A549 treated with RU486 at 1 μM for 4 hours (cell line): ENCODE data around the gene MGAT4B. TPM values are rescaled to one million over a fixed set of nuclear protein-coding genes. Genes with fewer than 3 reads are reported as not detected.

Experiments
- total RNA-seq: library from RNA; stranded (reverse); fragments of 200-300 nt; extraction: Qiagen RNA extraction; gene quantifications from 5 replicates; pipeline ENCODE4 v1.2.3, GENCODE V29; 2022; ENCODE audit warnings: low read depth

Gene MGAT4B
- 227 to 311 TPM (median 265 TPM) in 5 replicates for total RNA-seq

GRCh38 chr5:179806250-179807048 lies at the start of gene MGAT4B:
Gene MGAT4B, minus strand, starts transcription at chr5:179806866. Its CDS starts 283 bp downstream, at chr5:179806583.

GRCh38 chr5:179820483-179821297 lies 14.0 kb upstream of the MGAT4B start, which contains the start of gene SQSTM1:
Gene SQSTM1, plus strand, starts transcription at chr5:179820905. Its CDS starts 32 bp downstream, at chr5:179820937.

GRCh38 chr5:179793468-179794139 lies 13.1 kb downstream of the MGAT4B start, which contains the start of gene LTC4S:
Gene LTC4S, plus strand, starts transcription at chr5:179793986. Its CDS starts 95 bp downstream, at chr5:179794081.

Other genes starting within 250 kb of the MGAT4B start
- 455 to 602 TPM (median 495 TPM) in 5 replicates for gene HNRNPH1, start 183.2 kb downstream of the MGAT4B start, total RNA-seq
- not detected in 5 replicates for gene CBY3, start 125.8 kb downstream of the MGAT4B start, total RNA-seq
- 337 to 420 TPM (median 355 TPM) in 5 replicates for gene CANX, start 107.9 kb downstream of the MGAT4B start, total RNA-seq
- 15.9 to 21.2 TPM (median 19.2 TPM) in 5 replicates for gene MAML1, start 74.0 kb downstream of the MGAT4B start, total RNA-seq
- 0.30 to 0.63 TPM (median 0.38 TPM) in 3 of 5 replicates, not detected in the others for gene LTC4S, start 12.9 kb downstream of the MGAT4B start, total RNA-seq
- 1,416 to 1,860 TPM (median 1,551 TPM) in 5 replicates for gene SQSTM1, start 14.0 kb upstream of the MGAT4B start, total RNA-seq
- gene MRNIP, start 52.0 kb upstream of the MGAT4B start, total RNA-seq: 13.5 to 20.0 TPM (median 14.6 TPM) in 5 replicates
- gene TBC1D9B, start 101.0 kb upstream of the MGAT4B start, total RNA-seq: 51.5 to 65.6 TPM (median 59.1 TPM) in 5 replicates